Superior temporal gyrus (tissue), 1 donor: Measurements from ENCODE around the gene SALL2.

Experiments used
- DNase-seq: peaks from one replicate; pipeline ENCODE4 v3.0.0-alpha.2; 2016; ENCODE audit errors: extremely low spot score

The SALL2 gene

DNA sequence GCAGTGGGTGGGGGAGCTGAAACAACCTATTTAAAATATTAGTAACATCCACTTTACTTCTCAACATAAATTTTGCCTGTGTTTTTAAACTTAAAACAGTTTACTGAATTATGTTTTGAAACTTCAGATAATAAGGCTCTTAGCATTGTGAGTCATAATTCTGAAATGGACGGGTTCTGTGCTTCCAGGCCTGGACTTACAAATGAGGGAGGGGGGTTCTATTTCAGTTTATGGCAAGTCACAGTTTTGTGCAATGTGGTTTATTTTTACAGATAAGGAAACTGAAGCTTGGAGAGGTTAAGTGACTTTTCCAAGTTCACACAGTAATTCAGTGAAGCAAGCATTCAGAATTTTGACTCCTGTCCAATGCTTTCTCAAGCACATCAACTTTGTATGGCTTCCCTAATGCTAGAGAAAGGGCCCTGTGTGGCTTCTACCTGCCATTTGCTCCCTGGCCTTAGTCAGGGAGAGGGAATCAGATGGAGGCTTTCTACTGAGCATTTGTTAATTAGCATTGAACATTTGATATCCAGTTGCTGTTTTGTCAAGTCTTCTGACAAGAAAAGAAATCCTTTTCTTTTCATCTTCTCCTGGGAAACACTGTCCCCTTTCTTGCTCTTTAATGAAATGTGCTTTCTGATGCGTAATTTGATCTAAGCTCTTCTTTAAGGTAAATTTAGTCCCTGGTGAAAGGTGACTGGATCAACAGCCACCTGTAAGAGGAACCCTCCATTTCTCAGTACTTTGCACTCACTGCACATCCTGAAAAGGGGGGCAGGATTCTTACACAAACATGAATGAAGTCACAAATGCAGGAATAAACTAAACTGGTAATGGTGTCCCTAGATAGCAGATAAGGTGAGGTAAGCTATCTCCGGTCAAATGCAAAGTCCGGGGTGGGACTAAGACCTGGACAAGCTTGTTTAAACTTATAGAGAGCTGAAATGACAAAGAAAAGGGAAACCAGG lies 2.5 kb upstream of the SALL2 start:
- no peak for DNase-seq

DNA sequence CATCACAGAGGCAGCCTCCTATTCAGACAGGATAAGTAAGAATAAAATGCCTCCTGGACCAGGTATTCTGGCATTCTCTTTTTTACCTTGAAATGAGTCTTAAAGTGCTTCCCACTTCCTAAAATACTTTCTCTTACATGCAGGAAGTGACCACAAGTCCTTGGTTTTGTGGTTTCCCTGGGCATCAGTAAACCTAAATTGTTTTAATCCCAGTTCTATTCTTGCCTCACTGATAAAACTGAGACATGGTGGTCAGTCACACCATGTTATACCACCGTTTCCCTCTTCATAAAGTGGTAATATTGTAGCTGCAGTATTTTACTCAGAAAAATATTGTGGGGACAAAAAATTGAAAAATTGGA lies 1.2 kb upstream of the SALL2 start:
- DNase-seq = no peak

DNA sequence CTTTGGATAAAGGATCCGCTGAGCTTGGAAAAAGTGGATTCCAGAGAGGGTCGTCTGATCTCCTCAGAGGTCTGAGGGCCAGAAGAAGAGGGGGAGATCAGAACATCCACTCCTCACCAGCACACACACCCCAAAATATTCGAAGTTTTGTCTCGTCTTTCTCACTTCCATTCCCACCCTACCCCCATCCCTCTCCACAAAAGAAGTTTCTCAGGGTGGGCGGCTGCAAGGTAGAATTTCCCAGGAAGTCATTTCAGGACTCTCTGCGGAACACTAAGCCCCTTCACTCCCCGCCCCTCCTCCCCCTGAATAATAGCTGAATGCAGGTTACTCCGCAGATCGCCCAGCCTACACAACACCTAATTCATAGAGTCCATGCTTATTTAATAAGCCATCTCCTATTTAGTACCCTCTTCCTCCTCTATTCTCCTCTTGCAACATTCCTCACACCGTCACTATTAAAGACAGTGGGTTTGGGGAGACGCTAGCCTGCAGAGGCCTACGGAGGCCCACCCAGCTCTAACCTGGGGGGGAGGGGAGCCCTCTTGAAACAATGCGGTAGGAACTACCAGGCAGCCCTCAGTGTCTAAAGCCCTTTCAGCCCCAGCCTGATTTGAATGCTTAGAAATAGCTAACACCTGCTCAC lies 649 bp upstream of the SALL2 start:
- DNase-seq = no peak

DNA sequence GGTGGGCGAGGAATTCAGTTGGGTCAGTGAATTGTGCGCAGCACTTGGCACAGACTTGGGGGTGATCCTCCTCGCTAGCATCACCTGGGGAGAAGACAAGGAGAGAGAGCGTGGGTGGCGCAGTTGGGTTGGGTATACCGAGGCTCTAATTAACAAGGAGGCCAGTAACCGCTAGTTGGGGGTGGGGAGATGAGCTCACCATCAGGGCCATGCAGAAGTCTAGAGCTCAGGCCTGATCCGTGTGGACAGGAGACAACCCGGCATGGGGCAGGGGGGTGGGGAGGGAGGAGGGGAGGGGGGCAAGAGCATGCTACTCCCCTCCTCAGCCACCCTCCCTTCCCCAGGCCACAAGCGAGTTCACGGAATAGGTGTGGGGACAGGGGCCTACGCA lies 580 bp downstream of the SALL2 start:
- DNase-seq = no peak

DNA sequence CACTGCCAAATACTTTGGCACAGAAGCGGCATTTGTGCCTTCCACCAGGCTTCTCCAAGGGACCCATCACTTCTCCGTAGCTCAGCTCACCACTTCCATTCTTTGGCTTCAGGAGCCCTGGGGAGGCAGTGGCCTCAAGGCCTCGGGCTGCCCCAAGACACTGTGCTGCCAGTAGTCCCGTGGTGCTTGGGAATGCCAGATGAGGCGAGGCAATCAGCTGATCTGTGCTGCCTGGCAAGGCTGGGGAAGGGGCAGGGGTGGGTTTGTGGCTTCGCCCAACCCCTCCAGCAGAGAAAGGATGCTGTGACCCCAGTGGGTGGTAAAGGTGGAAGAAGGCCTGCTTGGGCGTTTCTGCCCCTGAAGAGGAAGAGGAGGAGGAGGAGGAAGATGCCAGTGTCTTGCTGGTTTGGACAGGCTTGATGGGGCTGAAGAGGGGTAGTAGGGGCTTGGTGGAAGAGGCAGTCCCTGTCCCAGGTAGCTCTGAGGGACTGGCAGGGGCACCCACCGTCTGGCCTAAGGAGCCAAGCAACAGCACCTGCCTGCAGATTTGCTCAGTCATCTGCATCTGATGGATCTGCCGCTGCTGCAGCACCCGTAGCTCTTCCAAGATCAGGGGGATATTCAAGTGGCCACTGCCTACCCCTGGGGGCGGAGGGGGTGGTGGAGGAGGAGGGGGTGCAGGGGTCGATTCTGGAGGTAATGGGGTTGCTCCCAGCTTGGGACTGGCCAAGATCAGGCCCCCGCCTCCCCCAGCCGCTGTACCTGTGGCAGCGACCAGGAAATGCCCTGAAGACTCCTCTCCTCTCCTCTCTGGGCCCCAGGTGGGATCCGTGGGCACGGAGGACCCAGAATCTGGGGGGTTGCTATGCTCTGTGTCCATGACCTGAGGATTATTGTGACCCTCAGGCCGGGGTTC lies 1.3 kb downstream of the SALL2 start:
- no peak for DNase-seq

DNA sequence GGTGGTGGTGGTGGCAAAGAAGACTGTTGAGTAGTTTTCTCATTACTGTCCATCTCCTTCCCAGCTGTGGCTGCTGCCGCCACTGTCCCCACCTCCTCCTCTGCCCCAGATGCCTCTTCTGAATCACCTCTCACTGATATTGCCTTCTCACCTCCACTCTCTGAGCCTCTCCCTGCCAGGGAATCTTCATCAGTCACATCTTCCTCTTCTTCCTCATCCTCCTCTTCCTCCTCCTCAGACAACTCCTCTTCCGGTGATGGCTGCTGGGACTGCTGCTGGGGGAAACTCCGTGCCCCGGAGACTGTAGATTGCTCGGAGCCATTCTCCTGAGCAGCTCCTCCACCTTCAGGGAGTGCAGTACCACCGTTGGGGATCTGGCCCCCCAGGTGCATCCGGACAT lies 2.9 kb downstream of the SALL2 start:
- no peak for DNase-seq

DNA sequence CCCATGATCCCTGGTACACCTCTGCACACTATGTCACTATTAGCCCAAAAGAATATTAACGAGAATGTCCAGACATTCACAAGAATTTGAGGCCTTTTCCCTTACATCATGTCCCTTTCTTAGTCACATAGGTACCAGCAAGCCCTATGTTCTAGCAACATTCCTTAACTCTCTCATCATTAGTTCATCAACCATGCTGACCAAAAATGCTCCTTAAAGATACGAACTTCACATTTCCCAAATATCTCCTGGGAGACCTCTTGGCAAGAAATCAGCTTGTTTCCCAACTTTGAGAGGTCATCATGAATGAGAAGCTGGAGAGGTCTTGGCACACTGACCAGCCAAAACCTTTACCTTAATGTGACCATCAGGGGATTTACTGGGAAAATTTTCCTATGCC lies 4.6 kb downstream of the SALL2 start:
- DNase-seq = no peak

DNA sequence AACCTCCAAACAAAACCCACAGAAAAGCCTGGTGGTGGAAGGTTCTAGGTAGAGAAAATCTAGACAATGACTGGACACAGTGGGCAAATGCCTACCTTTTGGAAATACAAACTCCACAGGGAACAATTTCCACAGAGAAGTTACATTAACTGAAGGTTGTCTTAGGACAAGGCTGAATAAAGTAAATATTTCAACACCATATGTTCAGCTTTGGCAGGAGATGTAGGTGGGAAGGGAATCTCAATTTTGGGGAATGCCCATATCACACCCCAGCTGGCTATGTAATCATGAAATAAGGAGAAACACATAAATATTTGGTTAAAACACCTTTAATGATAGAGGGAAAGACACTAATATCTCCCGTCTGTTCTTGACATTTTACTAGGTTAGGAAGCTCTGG lies 5.4 kb downstream of the SALL2 start:
- no peak for DNase-seq

DNA sequence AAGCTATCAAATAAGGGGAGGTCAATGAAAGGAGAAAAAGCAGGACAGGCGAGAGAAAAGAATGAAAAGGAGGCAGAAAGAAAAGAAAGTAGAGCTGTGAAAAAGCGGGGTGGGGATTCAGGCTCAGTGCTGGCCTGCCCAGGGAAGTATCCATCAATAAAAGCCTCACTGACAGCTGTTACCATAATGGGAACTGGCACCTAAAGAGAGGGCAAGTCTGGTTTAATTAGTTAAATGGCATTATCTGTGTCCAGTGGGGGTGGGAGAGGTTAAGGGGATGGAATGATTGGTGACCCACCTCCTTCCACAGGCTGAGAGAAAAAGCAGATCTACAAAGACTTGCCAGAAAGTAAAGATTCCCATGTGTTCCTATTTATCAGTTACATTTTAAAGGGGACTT lies 7.4 kb downstream of the SALL2 start:
- DNase-seq = no peak

DNA sequence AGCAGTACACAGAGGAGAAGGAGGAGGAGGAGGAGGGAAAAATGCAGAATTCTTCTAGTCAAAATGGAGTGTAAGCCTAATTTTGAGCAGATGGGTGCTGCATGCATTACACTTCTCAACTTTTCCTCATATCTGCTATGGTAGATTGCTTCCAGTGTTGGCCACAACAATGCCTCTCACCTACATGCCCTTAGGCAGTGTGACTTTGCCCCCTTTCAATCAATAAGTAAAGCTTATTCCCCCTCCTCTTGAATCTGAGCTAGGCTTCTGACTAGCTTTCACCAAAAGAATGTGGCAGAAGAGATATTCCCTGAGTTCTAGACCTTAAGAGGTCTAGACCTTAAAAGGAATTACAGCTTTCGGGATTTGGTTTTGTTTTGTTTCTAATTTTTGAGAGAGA lies 11.8 kb downstream of the SALL2 start:
- DNase-seq = no peak

DNA sequence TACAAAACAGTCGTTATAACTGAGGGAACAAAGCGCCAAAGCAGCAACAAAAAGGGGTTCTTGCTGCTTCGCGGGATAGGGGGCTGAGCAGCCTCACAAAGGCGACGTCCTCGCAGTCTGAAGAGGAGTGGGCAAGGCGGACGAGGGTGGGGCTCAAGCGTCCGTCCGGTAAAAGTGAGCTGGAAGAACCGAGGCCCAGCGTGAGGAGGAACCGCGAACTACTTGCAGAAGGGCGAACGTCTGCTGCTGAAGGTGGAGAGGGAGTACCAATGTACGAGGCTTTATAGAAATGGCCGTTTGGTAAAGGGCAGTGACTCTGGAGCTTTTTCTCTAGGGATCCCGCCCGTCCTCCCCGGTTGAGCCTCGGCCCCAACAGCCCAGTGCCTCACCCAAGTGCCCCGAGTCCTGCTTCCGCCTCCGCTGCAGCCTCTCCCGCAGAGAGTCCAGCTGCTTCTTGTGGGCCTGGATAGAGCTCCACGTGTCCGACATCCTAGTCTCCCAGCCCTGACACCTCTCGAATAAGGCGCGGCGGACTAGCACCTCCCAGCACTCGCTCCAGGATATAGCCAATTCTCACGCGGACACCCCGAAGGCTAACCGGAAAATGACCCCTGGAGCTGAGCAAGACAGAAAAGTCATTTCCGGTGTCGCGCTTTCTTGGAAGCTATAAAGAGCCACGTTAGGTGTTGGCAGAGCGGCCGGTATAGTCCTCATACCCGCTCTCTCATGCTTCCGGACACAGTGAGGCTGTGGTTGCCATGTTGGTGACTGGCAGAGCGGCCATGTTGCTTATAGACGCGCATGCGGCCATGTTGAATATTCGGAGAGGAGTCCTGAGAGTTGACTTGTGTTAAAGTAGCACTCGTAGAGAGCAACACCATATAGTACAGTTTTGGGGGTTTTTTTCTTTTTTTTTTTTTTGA lies 15.2 kb downstream of the SALL2 start, which contains the start of gene METTL3:
Gene METTL3, minus strand, starts transcription at position 606 of the 923 bp plus-strand sequence. Its CDS starts 117 bp downstream, at position 489.
- DNase-seq = peak; percentile 100

DNA sequence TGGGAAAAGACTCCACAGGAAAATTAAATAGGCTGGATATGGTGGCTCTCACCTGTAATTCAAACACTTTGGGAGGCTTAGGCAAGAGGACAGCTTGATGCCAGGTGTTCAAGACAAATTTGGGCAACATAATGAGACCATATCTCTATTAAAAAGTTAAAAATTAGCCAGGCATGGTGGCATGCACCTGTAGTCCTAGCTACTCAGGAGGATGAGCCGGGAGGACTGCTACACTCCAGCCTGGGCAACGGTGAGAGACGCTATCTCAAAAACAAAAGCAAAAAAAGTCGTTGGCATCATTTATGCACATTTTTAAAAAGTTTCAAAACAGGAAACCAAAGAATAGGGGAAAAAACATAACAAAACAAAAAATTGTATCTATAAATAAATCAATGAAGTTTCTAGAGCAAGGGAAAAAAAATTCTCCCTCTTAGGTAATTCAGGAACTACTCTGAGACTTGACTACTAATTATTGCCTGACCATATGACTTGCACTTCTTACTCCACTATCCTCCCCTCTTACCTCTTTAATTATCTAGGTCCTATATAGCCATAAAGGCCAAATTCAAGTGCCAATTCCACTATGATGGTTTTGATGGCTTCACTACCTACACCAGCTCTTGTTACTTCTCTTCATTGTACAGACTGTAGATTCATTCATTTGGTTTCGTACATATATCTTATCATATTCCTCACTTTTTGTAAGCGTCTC lies 16.6 kb downstream of the SALL2 start:
- DNase-seq = no peak

DNA sequence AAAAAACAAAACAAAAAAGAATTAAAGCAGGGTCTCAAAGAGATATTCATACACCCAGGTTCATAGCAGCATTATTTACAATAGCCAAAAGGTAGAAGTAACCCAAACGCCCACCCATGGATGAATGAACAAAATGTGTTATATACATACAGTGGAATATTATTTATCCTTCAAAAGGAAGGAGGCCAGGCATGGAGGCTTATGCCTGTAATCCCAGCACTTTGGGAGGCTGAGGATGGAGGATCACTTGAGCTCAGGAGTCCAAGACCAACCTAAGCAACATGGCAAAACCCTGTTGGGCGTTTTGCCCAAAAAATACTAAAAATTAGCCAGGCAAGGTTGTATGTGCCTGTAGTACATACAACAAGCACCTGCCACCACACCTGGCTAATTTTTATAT lies 19.6 kb downstream of the SALL2 start:
- DNase-seq = no peak

DNA sequence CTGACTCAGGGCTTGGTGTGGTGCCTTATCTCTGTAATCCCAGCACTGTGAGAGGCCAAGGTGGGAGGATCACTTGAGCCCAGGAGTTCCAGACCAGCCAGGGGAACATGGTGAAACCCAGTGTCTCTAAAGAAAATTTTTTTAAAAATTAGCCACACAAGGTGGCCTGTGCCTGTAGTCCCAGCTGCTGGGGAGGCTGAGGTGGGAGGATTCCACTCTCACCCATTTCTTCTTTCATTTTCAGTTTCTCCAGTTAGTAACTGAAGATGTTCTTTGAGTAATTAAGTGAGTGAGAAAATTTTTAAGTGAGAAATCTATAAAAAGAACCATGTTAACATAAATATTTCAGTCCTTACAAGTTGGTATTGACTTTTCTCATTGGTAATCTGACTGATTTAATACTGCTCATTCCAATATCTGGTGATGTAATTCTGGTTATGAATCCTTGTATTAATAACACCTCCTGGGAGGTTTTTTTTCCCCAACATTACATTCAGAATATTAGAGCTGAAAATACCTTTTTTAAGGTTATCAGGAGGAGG lies 21.1 kb downstream of the SALL2 start:
- DNase-seq = no peak

DNA sequence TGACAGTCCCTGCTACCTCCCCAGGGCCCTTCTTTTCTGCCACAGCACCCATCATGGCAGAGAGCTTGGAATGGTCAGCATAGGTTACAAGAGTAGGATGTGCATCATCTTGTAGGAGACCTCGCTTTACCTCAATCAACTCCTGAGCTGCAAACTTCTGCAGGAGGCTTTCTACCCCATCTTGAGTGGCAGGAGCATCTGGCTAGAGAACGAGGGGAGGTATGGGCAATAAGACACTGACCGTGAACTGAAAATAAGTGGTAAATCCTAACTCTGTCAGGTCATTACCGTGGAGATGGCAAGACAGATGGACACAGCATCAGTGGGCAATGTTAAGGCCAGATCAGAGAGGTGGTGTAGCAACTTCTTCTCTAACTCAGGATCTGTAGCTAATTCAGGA lies 22.8 kb downstream of the SALL2 start:
- DNase-seq = no peak

DNA sequence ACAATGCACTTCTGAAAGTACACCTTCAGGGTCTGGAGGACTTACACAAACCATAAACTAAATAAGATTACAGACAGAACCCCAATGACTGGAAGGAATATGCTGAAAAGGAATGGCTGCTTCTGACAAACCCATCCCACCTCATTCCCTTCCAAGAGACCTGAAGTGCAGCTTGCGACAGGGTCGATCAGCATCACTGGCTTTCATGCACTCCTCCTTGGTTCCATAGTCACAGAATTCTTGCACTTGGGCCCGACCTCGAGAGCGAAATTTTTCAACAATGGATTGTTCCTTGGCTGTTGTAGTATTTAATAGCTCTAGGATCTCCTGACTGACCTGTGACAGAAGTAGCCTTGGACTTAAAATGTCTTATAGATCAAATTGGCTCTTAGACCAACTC lies 24.6 kb downstream of the SALL2 start:
- no peak for DNase-seq

DNA sequence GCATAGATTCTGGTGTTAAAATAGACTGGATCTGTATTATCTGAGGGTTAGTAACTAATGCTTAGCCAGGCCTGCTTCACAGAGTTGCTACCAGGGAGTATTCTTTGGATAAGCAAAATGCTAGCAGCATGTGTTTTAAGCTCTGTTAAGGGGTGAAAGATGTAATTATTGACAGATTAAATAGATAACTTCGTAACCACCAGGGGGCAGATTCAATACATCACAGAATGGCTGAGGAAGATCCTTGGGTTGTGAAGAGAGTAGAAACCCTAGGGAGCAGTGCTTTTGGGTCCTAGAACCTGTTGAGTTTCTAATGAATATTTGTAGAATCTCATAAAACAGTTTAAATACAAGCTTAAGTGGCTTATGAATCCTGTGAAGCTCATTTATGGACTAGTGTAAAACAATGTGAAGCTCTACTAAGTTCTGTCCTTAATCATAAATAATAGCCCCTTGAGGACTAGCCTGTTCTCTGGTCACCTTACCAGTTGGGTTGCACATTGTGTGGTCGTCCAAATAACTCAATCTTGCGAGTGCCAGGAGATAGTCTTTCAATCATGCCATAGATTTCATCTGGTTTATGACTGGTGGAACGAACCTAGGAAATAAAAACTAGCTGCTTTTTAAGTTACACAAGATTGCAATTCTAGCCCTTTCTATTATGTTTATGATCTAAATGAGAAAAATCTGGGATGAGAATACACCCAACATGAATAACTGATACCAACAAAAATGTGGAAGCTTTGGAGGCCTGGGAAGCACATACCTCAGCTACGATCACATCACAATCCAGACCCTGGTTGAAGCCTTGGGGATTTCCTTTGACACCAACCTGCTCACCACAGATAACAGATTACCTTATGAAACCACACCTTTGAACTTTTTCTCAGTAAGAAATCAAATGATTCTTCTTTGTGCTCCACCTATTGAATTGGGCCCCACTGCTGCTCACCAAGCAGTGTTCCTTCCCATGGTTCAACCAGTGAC lies 27.3 kb downstream of the SALL2 start:
- peak; percentile 79 for DNase-seq

DNA sequence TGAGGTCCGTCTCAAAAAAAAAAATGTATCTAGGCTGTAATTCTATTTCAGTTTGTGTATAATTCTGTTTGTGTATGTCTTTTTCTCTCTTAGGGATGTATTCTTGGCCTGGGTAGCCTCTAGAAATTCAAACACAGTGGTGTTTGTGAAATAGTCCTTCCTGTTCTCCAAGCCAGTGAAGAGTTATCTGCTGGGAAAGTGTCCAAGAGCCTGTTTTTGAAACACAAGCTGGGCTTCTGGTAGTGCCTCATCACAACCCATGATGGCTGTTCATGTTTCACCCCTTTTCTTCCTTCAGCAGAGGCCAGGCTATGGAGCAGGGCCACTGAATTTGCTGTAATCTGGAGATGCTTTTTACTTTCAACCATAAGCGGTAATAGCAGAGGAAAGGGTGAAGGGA lies 29.7 kb downstream of the SALL2 start:
- no peak for DNase-seq
